ENCODE measurements around the gene OLFML2B.

OLFML2B gene

DNA sequence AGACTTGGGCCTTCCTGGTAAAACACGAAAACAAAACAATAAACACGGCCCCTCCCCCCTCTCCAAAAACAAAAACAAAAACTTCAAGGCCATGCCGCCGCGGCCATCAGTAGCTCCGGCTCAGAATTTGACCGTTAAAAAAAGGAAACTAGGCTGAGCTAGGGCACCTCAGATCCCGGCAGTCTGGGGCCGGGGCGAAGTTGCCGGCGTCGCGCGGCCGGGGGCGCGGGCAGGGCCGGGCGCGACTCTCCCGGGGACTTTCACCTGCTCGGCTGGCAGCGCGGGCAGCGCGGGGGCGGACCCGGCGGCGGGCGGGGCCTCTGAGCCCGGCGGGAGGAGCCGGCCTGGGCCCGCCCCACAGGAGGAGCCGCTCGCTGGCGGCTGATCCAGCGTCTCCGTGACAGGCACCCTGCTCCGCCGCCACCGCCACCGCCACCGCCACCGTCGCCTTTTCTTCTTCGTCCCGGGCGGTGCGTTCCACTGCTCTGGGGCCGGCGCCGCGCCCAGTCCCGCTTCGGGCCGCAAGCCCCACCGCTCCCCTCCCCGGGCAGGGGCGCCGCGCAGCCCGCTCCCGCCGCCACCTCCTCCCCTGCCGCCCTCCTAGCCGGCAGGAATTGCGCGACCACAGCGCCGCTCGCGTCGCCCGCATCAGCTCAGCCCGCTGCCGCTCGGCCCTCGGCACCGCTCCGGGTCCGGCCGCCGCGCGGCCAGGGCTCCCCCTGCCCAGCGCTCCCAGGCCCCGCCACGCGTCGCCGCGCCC is 45.8 kb upstream of the OLFML2B start, which contains the start of gene NOS1AP (continued):
- no peak for TF ChIP-seq ZNF610 (tag by site-specific recombination; IDR thresholded peaks at IDR 0.05; ENCODE audit: borderline replicate concordance)
- TF ChIP-seq ZNF202 (tag by site-specific recombination; IDR thresholded peaks at IDR 0.05; ENCODE audit: borderline replicate concordance) = no peak
- no peak for TF ChIP-seq ZNF629 (tag by site-specific recombination; IDR thresholded peaks at IDR 0.05)
- TF ChIP-seq ZNF155 (tag by site-specific recombination; IDR thresholded peaks at IDR 0.05) = no peak
- peak; percentile 68 for TF ChIP-seq ZBTB26 (tag by site-specific recombination; optimal IDR thresholded peaks at IDR 0.05)
- TF ChIP-seq ZBTB20 (tag by site-specific recombination; IDR thresholded peaks at IDR 0.05) = peak; percentile 42; the same call in 1 of the 2 replicates
- no peak for TF ChIP-seq ZNF473 (tag by site-specific recombination; IDR thresholded peaks at IDR 0.05)
- TF ChIP-seq, protein P1, sequence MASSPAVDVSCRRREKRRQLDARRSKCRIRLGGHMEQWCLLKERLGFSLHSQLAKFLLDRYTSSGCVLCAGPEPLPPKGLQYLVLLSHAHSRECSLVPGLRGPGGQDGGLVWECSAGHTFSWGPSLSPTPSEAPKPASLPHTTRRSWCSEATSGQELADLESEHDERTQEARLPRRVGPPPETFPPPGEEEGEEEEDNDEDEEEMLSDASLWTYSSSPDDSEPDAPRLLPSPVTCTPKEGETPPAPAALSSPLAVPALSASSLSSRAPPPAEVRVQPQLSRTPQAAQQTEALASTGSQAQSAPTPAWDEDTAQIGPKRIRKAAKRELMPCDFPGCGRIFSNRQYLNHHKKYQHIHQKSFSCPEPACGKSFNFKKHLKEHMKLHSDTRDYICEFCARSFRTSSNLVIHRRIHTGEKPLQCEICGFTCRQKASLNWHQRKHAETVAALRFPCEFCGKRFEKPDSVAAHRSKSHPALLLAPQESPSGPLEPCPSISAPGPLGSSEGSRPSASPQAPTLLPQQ (tag by site-specific recombination; IDR thresholded peaks at IDR 0.05) = no peak
- no peak for TF ChIP-seq ZNF664 (tag by site-specific recombination; IDR thresholded peaks at IDR 0.05)
- peak; percentile 66 for TF ChIP-seq PATZ1 (tag by site-specific recombination; IDR thresholded peaks at IDR 0.05)
- TF ChIP-seq ZNF560 (tag by site-specific recombination; IDR thresholded peaks at IDR 0.05; ENCODE audit: borderline replicate concordance) = no peak
- no peak for TF ChIP-seq REPIN1 (tag by site-specific recombination; IDR thresholded peaks at IDR 0.05; ENCODE audit: low read depth)
- no peak for TF ChIP-seq ZNF157 (tag by site-specific recombination; IDR thresholded peaks at IDR 0.05)
- TF ChIP-seq ZNF148 (tag by site-specific recombination; IDR thresholded peaks at IDR 0.05; ENCODE audit: borderline replicate concordance) = no peak
- TF ChIP-seq ZNF112 (tag by site-specific recombination; IDR thresholded peaks at IDR 0.05) = no peak
- TF ChIP-seq ZNF10 (tag by site-specific recombination; IDR thresholded peaks at IDR 0.05) = no peak
- no peak for TF ChIP-seq ZFP69B (tag by site-specific recombination; IDR thresholded peaks at IDR 0.05)
- TF ChIP-seq, protein P2, sequence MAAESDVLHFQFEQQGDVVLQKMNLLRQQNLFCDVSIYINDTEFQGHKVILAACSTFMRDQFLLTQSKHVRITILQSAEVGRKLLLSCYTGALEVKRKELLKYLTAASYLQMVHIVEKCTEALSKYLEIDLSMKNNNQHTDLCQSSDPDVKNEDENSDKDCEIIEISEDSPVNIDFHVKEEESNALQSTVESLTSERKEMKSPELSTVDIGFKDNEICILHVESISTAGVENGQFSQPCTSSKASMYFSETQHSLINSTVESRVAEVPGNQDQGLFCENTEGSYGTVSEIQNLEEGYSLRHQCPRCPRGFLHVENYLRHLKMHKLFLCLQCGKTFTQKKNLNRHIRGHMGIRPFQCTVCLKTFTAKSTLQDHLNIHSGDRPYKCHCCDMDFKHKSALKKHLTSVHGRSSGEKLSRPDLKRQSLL (tag by site-specific recombination; IDR thresholded peaks at IDR 0.05) = no peak
- 0 out of 2 replicates have a peak, but pooled peaks have one; percentile 20 for TF ChIP-seq ZBTB17 (tag by site-specific recombination; IDR thresholded peaks at IDR 0.05)
- no peak for TF ChIP-seq ZNF350 (tag by site-specific recombination; IDR thresholded peaks at IDR 0.05)
- no peak for TF ChIP-seq ZBTB49 (tag by site-specific recombination; IDR thresholded peaks at IDR 0.05; ENCODE audit: low read depth)
- no peak for TF ChIP-seq ZNF416 (tag by site-specific recombination; IDR thresholded peaks at IDR 0.05)
- no peak for TF ChIP-seq ZNF175 (tag by site-specific recombination; IDR thresholded peaks at IDR 0.05)
- no peak for TF ChIP-seq ZFP37 (tag by site-specific recombination; IDR thresholded peaks at IDR 0.05)
- TF ChIP-seq REST (tag by site-specific recombination; IDR thresholded peaks at IDR 0.05) = no peak

Measured in HEK293 (cell line).